AG04450 (cell line): ENCODE measurements around the gene RNF126. TPM values are rescaled to one million over a fixed set of nuclear protein-coding genes. Genes with fewer than 3 reads are reported as not detected.

ENCODE experiments used
- CTCF ChIA-PET: fragments of 300-600, 350-600 bp; formaldehyde crosslinking; extraction: SDS; loops from one replicate; lab custom pipeline; 2022; ENCODE audit warnings: antibody characterized with exemption, inconsistent platforms; lab: Charles Lee
- POLR2A ChIA-PET: fragments of 350-600 bp; formaldehyde crosslinking; extraction: SDS; loops from one replicate; lab custom pipeline; 2021; ENCODE audit warnings: antibody characterized with exemption, inconsistent platforms; lab: Yijun Ruan, JAX
- DNase-seq: peaks from one replicate; pipeline ENCODE4 v3.0.0-alpha.2; 2011; ENCODE audit warnings: low read depth, low spot score
- H3K27ac ChIP-seq: one replicate; pipeline ENCODE4 v1.5.1; 2012; ENCODE audit warnings: low read depth, low read length, control low read depth
- H3K27me3 ChIP-seq: one replicate; pipeline ENCODE4 v1.6.0; 2012; ENCODE audit warnings: low read length; ENCODE audit not compliant: control insufficient read depth, insufficient read depth
- H3K4me3 ChIP-seq: 2 replicates; pipeline ENCODE4 v1.5.1; 2011; ENCODE audit warnings: mild to moderate bottlenecking, low read depth, low read length, control low read depth
- H3K9me3 ChIP-seq: 2 replicates; pipeline ENCODE4 v1.5.1; 2012; ENCODE audit warnings: low read length; ENCODE audit not compliant: control insufficient read depth, insufficient read depth
- CTCF ChIP-seq: IDR thresholded peaks from 2 replicates; pipeline ENCODE4 v1.5.1; 2011; ENCODE audit warnings: low read depth, low read length, control low read depth, inconsistent platforms
- polyA plus RNA-seq: library from polyadenylated mRNA; depleted of rRNA; stranded (reverse); fragments of >200 nt; gene quantifications from 2 replicates; pipeline ENCODE4 v1.2.3, GENCODE V29; 2011

Gene RNF126
- polyA plus RNA-seq, 1 experiment = 1.7 TPM

GRCh38 chr19:679418-680286, 16.6 kb upstream of the RNF126 start:
- no peaks in the 10 kb centered on the region; the same call in 1 of the 2 replicates for H3K9me3 ChIP-seq
- no peaks in the 10 kb centered on the region for H3K27me3 ChIP-seq
- POLR2A ChIA-PET = interaction anchor here (0.8 to 1.4 kb wide), 3 partner anchors 8 to 73 kb away, joined by 3 read pairs; no protein-coding TSS in a partner anchor
- H3K27ac ChIP-seq = peak overlapping the region; percentile 70
- peak; percentile 48 for DNase-seq
- TF ChIP-seq CTCF = no peak
- peak overlapping the region; percentile 63 for H3K4me3 ChIP-seq
- CTCF ChIA-PET = interaction anchor here (0.6 kb wide), 1 partner anchor 64 kb away, joined by 7 read pairs; no protein-coding TSS in a partner anchor

- no peak for TF ChIP-seq CTCF
These were observed 15.9 kb upstream of the RNF126 start for GRCh38 chr19:678791-679388.

GRCh38 chr19:677601-678436, 14.8 kb upstream of the RNF126 start:
- CTCF ChIA-PET = interaction anchor here (0.7 kb wide), 1 partner anchor 99 kb away, joined by 4 read pairs; no protein-coding TSS in a partner anchor
- no peak for TF ChIP-seq CTCF
- DNase-seq = no peak
- peak overlapping the region; percentile 21 for H3K27ac ChIP-seq
- POLR2A ChIA-PET = interaction anchor here (0.6 kb wide), 1 partner anchor 75 kb away, joined by 3 read pairs; no protein-coding TSS in a partner anchor
- H3K27me3 ChIP-seq = no peaks in the 10 kb centered on the region
- peak overlapping the region; percentile 75 for H3K4me3 ChIP-seq
- H3K9me3 ChIP-seq = no peaks in the 10 kb centered on the region; the same call in 1 of the 2 replicates

More at GRCh38 chr19:678791-679388, 15.9 kb upstream of the RNF126 start:
- Histone ChIP-seq H3K4me3 (peak overlapping the region; percentile 63), H3K9me3 (no peaks in the 10 kb centered on the region; the same call in 1 of the 2 replicates), H3K27ac (peak overlapping the region; percentile 70), H3K27me3 (no peaks in the 10 kb centered on the region)
- POLR2A ChIA-PET = interaction anchor here (0.8 to 1.4 kb wide), 2 partner anchors 9 to 40 kb away, joined by 3 read pairs; no protein-coding TSS in a partner anchor
- CTCF ChIA-PET = no interaction called here
- no peak for DNase-seq

- Histone ChIP-seq H3K27me3 (no peaks in the 10 kb centered on the region), H3K27ac (peak overlapping the region; percentile 61), H3K9me3 (no peaks in the 10 kb centered on the region; the same call in 1 of the 2 replicates), H3K4me3 (peak overlapping the region; percentile 75)
- peak; percentile 18 for DNase-seq
- ChIA-PET POLR2A (interaction anchor here (0.6 to 1.4 kb wide), 4 partner anchors 14 to 125 kb away, joined by 3 to 7 read pairs (median 4); partner anchors contain the start of gene RNF126), CTCF (interaction anchor here (0.7 kb wide), 1 partner anchor 98 kb away, joined by 4 read pairs; no protein-coding TSS in a partner anchor)
- no peak for TF ChIP-seq CTCF
These were observed 14.2 kb upstream of the RNF126 start for GRCh38 chr19:677201-677600.
